Stomach smooth muscle (tissue), 2 donors: Measurements from ENCODE around the gene HAND1.

ENCODE experiments used
- H3K27ac ChIP-seq: one replicate; pipeline ENCODE4 v1.7.0; 2013; ENCODE audit warnings: mild to moderate bottlenecking, low read length, inconsistent platforms
- H3K27me3 ChIP-seq, 2 donors: one replicate each; pipeline ENCODE4 v1.7.0; 2013; ENCODE audit warnings: low read length in 2 of 2; ENCODE audit not compliant: insufficient read depth in 2 of 2, control insufficient read depth in 1 of 2
- H3K36me3 ChIP-seq, 2 donors: one replicate each; pipeline ENCODE4 v1.7.0; 2013; ENCODE audit warnings: low read length in 2 of 2; ENCODE audit not compliant: control insufficient read depth in 2 of 2, insufficient read depth in 2 of 2
- H3K4me1 ChIP-seq: one replicate; pipeline ENCODE4 v1.7.0; 2013; ENCODE audit warnings: low read length; ENCODE audit not compliant: control insufficient read depth, insufficient read depth
- H3K4me3 ChIP-seq, 2 donors: one replicate each; pipeline ENCODE4 v1.7.0; 2013; ENCODE audit warnings: low read length in 2 of 2
- H3K9ac ChIP-seq, 2 donors: one replicate each; pipeline ENCODE4 v1.7.0; 2013; ENCODE audit warnings: low read length in 2 of 2, mild to moderate bottlenecking in 1 of 2
- H3K9me3 ChIP-seq, 2 donors: one replicate each; pipeline ENCODE4 v1.7.0; 2013; ENCODE audit warnings: low read length in 2 of 2; ENCODE audit not compliant: control insufficient read depth in 2 of 2
- donor health status: healthy.
- donor health status: Pancreatic carcinoma.

Gene HAND1

GRCh38 chr5:154479160-154479943 is 1.3 kb upstream of the HAND1 start:
- Histone ChIP-seq H3K27me3 (peaks cover 97 to 100% of the 10 kb centered on the region in 2 donors), H3K4me3 (no peak overlapping the region), H3K36me3 (no peaks in the 10 kb centered on the region), H3K9me3 (no peaks in the 10 kb centered on the region), H3K4me1 (peaks cover 52% of the 10 kb centered on the region), H3K27ac (no peak overlapping the region), H3K9ac (no peak overlapping the region)

GRCh38 chr5:154478752-154479159 is 729 bp upstream of the HAND1 start:
- peaks cover 52% of the 10 kb centered on the region for H3K4me1 ChIP-seq
- H3K27me3 ChIP-seq: peaks cover 97 to 100% of the 10 kb centered on the region in 2 donors
- no peak overlapping the region for H3K9ac ChIP-seq
- H3K36me3 ChIP-seq: no peaks in the 10 kb centered on the region
- no peaks in the 10 kb centered on the region for H3K9me3 ChIP-seq
- no peak overlapping the region for H3K4me3 ChIP-seq
- no peak overlapping the region for H3K27ac ChIP-seq

- Histone ChIP-seq H3K27me3 (peaks cover 97 to 100% of the 10 kb centered on the region in 2 donors), H3K27ac (no peak overlapping the region), H3K36me3 (no peaks in the 10 kb centered on the region), H3K9me3 (no peaks in the 10 kb centered on the region), H3K9ac (no peak overlapping the region), H3K4me1 (peaks cover 54% of the 10 kb centered on the region), H3K4me3 (peak overlapping the region; percentile 24 to 66)
These were observed 424 bp downstream of the HAND1 start for GRCh38 chr5:154477382-154478223.

- H3K9ac ChIP-seq: no peak overlapping the region
- H3K36me3 ChIP-seq: no peaks in the 10 kb centered on the region
- no peak overlapping the region for H3K27ac ChIP-seq
- H3K9me3 ChIP-seq: no peaks in the 10 kb centered on the region
- peaks cover 52% of the 10 kb centered on the region for H3K4me1 ChIP-seq
- H3K4me3 ChIP-seq: peak overlapping the region in 1 of 2 donors; percentile 66
- H3K27me3 ChIP-seq: peaks cover 94 to 99% of the 10 kb centered on the region in 2 donors
These were observed 1.4 kb downstream of the HAND1 start for GRCh38 chr5:154476354-154477205.

- no peak overlapping the region for H3K9ac ChIP-seq
- no peak overlapping the region for H3K27ac ChIP-seq
- no peaks in the 10 kb centered on the region for H3K36me3 ChIP-seq
- H3K4me3 ChIP-seq: peak overlapping the region in 1 of 2 donors; percentile 15
- H3K4me1 ChIP-seq: peaks cover 52% of the 10 kb centered on the region
- H3K27me3 ChIP-seq: peaks cover 94 to 99% of the 10 kb centered on the region in 2 donors
- no peaks in the 10 kb centered on the region for H3K9me3 ChIP-seq
These were observed 2.3 kb downstream of the HAND1 start for GRCh38 chr5:154475591-154476353.

GRCh38 chr5:154474396-154475334 is 3.4 kb downstream of the HAND1 start:
- peaks cover 89 to 95% of the 10 kb centered on the region in 2 donors for H3K27me3 ChIP-seq
- no peaks in the 10 kb centered on the region for H3K9me3 ChIP-seq
- H3K9ac ChIP-seq: no peak overlapping the region
- H3K27ac ChIP-seq: no peak overlapping the region
- no peak overlapping the region for H3K4me3 ChIP-seq
- no peaks in the 10 kb centered on the region for H3K36me3 ChIP-seq
- H3K4me1 ChIP-seq: peaks cover 48% of the 10 kb centered on the region

- no peaks in the 10 kb centered on the region for H3K9me3 ChIP-seq
- H3K4me1 ChIP-seq: peaks cover 41% of the 10 kb centered on the region
- H3K9ac ChIP-seq: no peak overlapping the region
- H3K27me3 ChIP-seq: peaks cover 84 to 86% of the 10 kb centered on the region in 2 donors
- no peaks in the 10 kb centered on the region for H3K36me3 ChIP-seq
- H3K27ac ChIP-seq: no peak overlapping the region
- H3K4me3 ChIP-seq: peak overlapping the region in 1 of 2 donors; percentile 29
These were observed 4.3 kb downstream of the HAND1 start for GRCh38 chr5:154473581-154474283.

GRCh38 chr5:154472871-154473580 is 5.0 kb downstream of the HAND1 start:
- no peaks in the 10 kb centered on the region for H3K36me3 ChIP-seq
- peaks cover 35% of the 10 kb centered on the region for H3K4me1 ChIP-seq
- no peak overlapping the region for H3K9ac ChIP-seq
- H3K9me3 ChIP-seq: no peaks in the 10 kb centered on the region
- H3K4me3 ChIP-seq: peak overlapping the region in 1 of 2 donors; percentile 29
- peaks cover 79 to 80% of the 10 kb centered on the region in 2 donors for H3K27me3 ChIP-seq
- no peak overlapping the region for H3K27ac ChIP-seq
